GM23248 (cell line): ENCODE results near the gene TRMU. TPM values are rescaled to one million over a fixed set of nuclear protein-coding genes. Genes with fewer than 3 reads are reported as not detected.

Experiments
- DNase-seq: peaks from one replicate; pipeline ENCODE4 v3.0.0-alpha.2; 2015
- H2AFZ ChIP-seq: fragments of 200-600 bp; sonication (generic); 2 replicates; pipeline ENCODE4 v1.6.1; 2016; ENCODE audit warnings: antibody characterized with exemption
- H3F3A ChIP-seq: fragments of 200-600 bp; sonication (generic); 2 replicates; pipeline ENCODE4 v1.6.1; 2016; ENCODE audit warnings: mild to moderate bottlenecking, antibody characterized with exemption, mixed run types; ENCODE audit not compliant: insufficient read depth
- H3K27ac ChIP-seq: fragments of 200-600 bp; sonication (generic); 2 replicates; pipeline ENCODE4 v1.5.1; 2016; ENCODE audit warnings: mild to moderate bottlenecking
- H3K27me3 ChIP-seq: fragments of 200-600 bp; sonication (generic); replicated peaks from 2 replicates; pipeline ENCODE4 v1.6.1; 2016; ENCODE audit warnings: mild to moderate bottlenecking; ENCODE audit not compliant: insufficient read depth
- H3K36me3 ChIP-seq: fragments of 200-600 bp; sonication (generic); 2 replicates; pipeline ENCODE4 v1.6.1; 2016; ENCODE audit warnings: low read depth, mild to moderate bottlenecking
- H3K4me1 ChIP-seq: fragments of 200-600 bp; sonication (generic); 2 replicates; pipeline ENCODE4 v1.6.1; 2016; ENCODE audit warnings: mild to moderate bottlenecking; ENCODE audit not compliant: insufficient read depth
- H3K4me2 ChIP-seq: fragments of 200-600 bp; sonication (generic); one replicate; pipeline ENCODE4 v1.6.1; 2016; ENCODE audit warnings: mild to moderate bottlenecking; ENCODE audit not compliant: unreplicated experiment
- H3K4me3 ChIP-seq: fragments of 200-600 bp; sonication (generic); 2 replicates; pipeline ENCODE4 v1.5.1; 2016; ENCODE audit warnings: mild to moderate bottlenecking
- H3K79me2 ChIP-seq: fragments of 200-600 bp; sonication (generic); 2 replicates; pipeline ENCODE4 v1.6.1; 2016; ENCODE audit warnings: mild to moderate bottlenecking; ENCODE audit not compliant: insufficient read depth
- H3K9ac ChIP-seq: fragments of 200-600 bp; sonication (generic); 2 replicates; pipeline ENCODE4 v1.6.1; 2016; ENCODE audit warnings: mild to moderate bottlenecking
- H3K9me2 ChIP-seq: fragments of 200-600 bp; sonication (generic); 2 replicates; pipeline ENCODE4 v1.6.1; 2016; ENCODE audit warnings: mixed run types, mild to moderate bottlenecking, moderate library complexity; ENCODE audit not compliant: insufficient read depth
- H3K9me3 ChIP-seq: fragments of 200-600 bp; sonication (generic); one replicate; pipeline ENCODE4 v1.6.1; 2017; ENCODE audit warnings: low read depth
- H4K20me1 ChIP-seq: fragments of 200-600 bp; sonication (generic); 2 replicates; pipeline ENCODE4 v1.6.0; 2016; ENCODE audit not compliant: insufficient read depth
- EZH2 ChIP-seq: fragments of 200-600 bp; sonication (generic); IDR thresholded peaks from 2 replicates; pipeline ENCODE4 v1.6.1; 2018; ENCODE audit warnings: antibody characterized with exemption, mild to moderate bottlenecking; ENCODE audit not compliant: insufficient read depth, poor library complexity, severe bottlenecking
- EZH2phosphoT487 ChIP-seq: fragments of 200-600 bp; sonication (generic); IDR thresholded peaks from 2 replicates; pipeline ENCODE4 v1.6.1; 2018; ENCODE audit warnings: antibody characterized with exemption, moderate library complexity, mild to moderate bottlenecking, low read depth; ENCODE audit not compliant: insufficient read depth
- WGBS, 2 experiments: methylation state at CpG; one replicate each; pipeline ENCODE4 v1.1.6; 2015 to 2017; ENCODE audit warnings: low lambda C conversion rate in 2 of 2, low coverage in 1 of 2; ENCODE audit errors: missing lambda C conversion rate in 2 of 2; 5-methylcytosine and 5-hydroxymethylcytosine counted together
- in situ Hi-C: fragments of 300-500 bp; cut with MboI; formaldehyde crosslinking; loops from 2 replicates; pipeline ENCODE4 v1.15.0; 2020
- polyA plus RNA-seq: library from polyadenylated mRNA; unstranded; fragments of >200 nt; fragmentation: Nextera tagmentation; extraction: Ambion mirVana; gene quantifications from 2 replicates; pipeline ENCODE4 v1.2.1, GENCODE V29; 2016
- total RNA-seq: library from RNA; depleted of rRNA; stranded (reverse); fragments of >200 nt; shearing (Covaris generic); gene quantifications from 2 replicates; pipeline ENCODE4 v1.2.3, GENCODE V29; 2014

The TRMU gene
- total and polyA plus RNA-seq, 2 experiments from 2014 or later, result 27.0 to 38.4 TPM

- DNase-seq, result no peak
- no peaks in the 10 kb centered on the region for H3K36me3 ChIP-seq
- in situ Hi-C loops, result no loop called here
These were observed 26.9 kb downstream of the TRMU start for GRCh38 chr22:46362203-46362933.

GRCh38 chr22:46362934-46363515 is 27.5 kb downstream of the TRMU start:
- no peak for DNase-seq
- H3K36me3 ChIP-seq, result no peaks in the 10 kb centered on the region
- in situ Hi-C loops, result no loop called here
- H4K20me1 ChIP-seq, result no peaks in the 10 kb centered on the region
- 74 to 77% methylated on average over 12 to 15 of the region's 15 CpGs for WGBS, 2 experiments
- H3K9ac ChIP-seq, result no peak overlapping the region
- no peaks in the 10 kb centered on the region for H3K27me3 ChIP-seq
- TF ChIP-seq EZH2phosphoT487, result no peak
- no peak for TF ChIP-seq EZH2
- H3F3A ChIP-seq, result peaks cover 15% of the 10 kb centered on the region; the same call in 1 of the 2 replicates
- H3K79me2 ChIP-seq, result no peaks in the 10 kb centered on the region
- no peak overlapping the region for H3K4me3 ChIP-seq
- H3K4me2 ChIP-seq, result no peak overlapping the region
- no peak overlapping the region for H2AFZ ChIP-seq
- H3K9me2 ChIP-seq, result no peaks in the 10 kb centered on the region
- H3K27ac ChIP-seq, result no peak overlapping the region
- no peaks in the 10 kb centered on the region for H3K4me1 ChIP-seq
- H3K9me3 ChIP-seq, result no peaks in the 10 kb centered on the region

More at GRCh38 chr22:46362203-46362933, 26.9 kb downstream of the TRMU start:
- Histone ChIP-seq H2AFZ (no peak overlapping the region), H3K79me2 (no peaks in the 10 kb centered on the region), H3K27me3 (no peaks in the 10 kb centered on the region), H3K27ac (no peak overlapping the region), H3F3A (peaks cover 15% of the 10 kb centered on the region; the same call in 1 of the 2 replicates), H3K9me2 (no peaks in the 10 kb centered on the region), H3K9me3 (no peaks in the 10 kb centered on the region), H3K9ac (no peak overlapping the region), H3K4me3 (no peak overlapping the region), H3K4me1 (no peaks in the 10 kb centered on the region), H4K20me1 (no peaks in the 10 kb centered on the region), H3K4me2 (no peak overlapping the region)
- TF ChIP-seq EZH2 (no peak), EZH2phosphoT487 (no peak)
- WGBS, 2 experiments, result 51 to 53% methylated on average over 25 of the region's 25 CpGs

GRCh38 chr22:46363611-46364321 is 28.3 kb downstream of the TRMU start:
- Histone ChIP-seq H3K36me3 (no peaks in the 10 kb centered on the region), H2AFZ (no peak overlapping the region), H3K4me1 (no peaks in the 10 kb centered on the region), H3K4me3 (no peak overlapping the region), H3K9ac (no peak overlapping the region), H3K27me3 (no peaks in the 10 kb centered on the region), H3K9me2 (no peaks in the 10 kb centered on the region), H3K27ac (no peak overlapping the region), H3K9me3 (no peaks in the 10 kb centered on the region), H3F3A (peaks cover 15% of the 10 kb centered on the region; the same call in 1 of the 2 replicates), H4K20me1 (no peaks in the 10 kb centered on the region), H3K79me2 (no peaks in the 10 kb centered on the region), H3K4me2 (no peak overlapping the region)
- in situ Hi-C loops, result no loop called here
- DNase-seq, result no peak
- 69 to 75% methylated on average over 25 to 31 of the region's 35 CpGs for WGBS, 2 experiments
- TF ChIP-seq EZH2phosphoT487 (no peak), EZH2 (no peak)

GRCh38 chr22:46364341-46365165 is 29.0 kb downstream of the TRMU start:
- in situ Hi-C loops, result no loop called here
- H2AFZ ChIP-seq, result no peak overlapping the region
- no peak overlapping the region for H3K27ac ChIP-seq
- H3K4me3 ChIP-seq, result no peak overlapping the region
- no peak for TF ChIP-seq EZH2phosphoT487
- TF ChIP-seq EZH2, result no peak
- WGBS, 2 experiments, result 75 to 77% methylated on average over 24 to 26 of the region's 26 CpGs
- H3F3A ChIP-seq, result peaks cover 15% of the 10 kb centered on the region; the same call in 1 of the 2 replicates
- H3K4me1 ChIP-seq, result no peaks in the 10 kb centered on the region
- no peaks in the 10 kb centered on the region for H3K79me2 ChIP-seq
- no peak overlapping the region for H3K4me2 ChIP-seq
- DNase-seq, result no peak
- H3K9me2 ChIP-seq, result no peaks in the 10 kb centered on the region
- no peaks in the 10 kb centered on the region for H3K36me3 ChIP-seq
- H3K27me3 ChIP-seq, result no peaks in the 10 kb centered on the region
- H3K9me3 ChIP-seq, result no peaks in the 10 kb centered on the region
- no peak overlapping the region for H3K9ac ChIP-seq
- H4K20me1 ChIP-seq, result no peaks in the 10 kb centered on the region
